LNCAP (cell line): ENCODE data around the gene AATK.

Experiments
- TF ChIP-seq, protein P1 (sequence below): fragments of 450-650 bp; IDR thresholded peaks from 2 replicates; pipeline ENCODE4 v1.5.1; 2017; ENCODE audit warnings: mild to moderate bottlenecking

The AATK gene

DNA sequence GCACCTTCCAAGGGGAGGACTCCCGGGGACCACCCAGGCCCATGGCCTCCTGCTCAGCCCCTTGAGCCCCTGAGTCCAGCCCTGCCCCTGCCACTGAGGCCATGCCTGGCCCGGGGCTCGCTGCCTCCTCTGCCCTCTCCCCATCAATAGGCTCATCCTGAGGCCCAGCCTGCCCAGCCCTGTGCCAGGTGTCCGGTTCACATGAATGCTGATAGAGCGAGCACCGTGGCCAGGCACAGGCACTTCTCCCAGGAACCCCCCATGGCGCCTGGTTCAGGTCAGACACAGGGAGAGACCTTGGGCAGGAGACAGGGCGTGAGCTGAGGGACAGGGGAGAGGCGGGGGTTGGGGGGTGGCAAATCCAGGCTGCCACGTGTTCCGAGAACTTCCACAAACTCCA is 3.5 kb downstream of the AATK start:
- TF ChIP-seq, protein P1, sequence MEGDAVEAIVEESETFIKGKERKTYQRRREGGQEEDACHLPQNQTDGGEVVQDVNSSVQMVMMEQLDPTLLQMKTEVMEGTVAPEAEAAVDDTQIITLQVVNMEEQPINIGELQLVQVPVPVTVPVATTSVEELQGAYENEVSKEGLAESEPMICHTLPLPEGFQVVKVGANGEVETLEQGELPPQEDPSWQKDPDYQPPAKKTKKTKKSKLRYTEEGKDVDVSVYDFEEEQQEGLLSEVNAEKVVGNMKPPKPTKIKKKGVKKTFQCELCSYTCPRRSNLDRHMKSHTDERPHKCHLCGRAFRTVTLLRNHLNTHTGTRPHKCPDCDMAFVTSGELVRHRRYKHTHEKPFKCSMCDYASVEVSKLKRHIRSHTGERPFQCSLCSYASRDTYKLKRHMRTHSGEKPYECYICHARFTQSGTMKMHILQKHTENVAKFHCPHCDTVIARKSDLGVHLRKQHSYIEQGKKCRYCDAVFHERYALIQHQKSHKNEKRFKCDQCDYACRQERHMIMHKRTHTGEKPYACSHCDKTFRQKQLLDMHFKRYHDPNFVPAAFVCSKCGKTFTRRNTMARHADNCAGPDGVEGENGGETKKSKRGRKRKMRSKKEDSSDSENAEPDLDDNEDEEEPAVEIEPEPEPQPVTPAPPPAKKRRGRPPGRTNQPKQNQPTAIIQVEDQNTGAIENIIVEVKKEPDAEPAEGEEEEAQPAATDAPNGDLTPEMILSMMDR = no peak

DNA sequence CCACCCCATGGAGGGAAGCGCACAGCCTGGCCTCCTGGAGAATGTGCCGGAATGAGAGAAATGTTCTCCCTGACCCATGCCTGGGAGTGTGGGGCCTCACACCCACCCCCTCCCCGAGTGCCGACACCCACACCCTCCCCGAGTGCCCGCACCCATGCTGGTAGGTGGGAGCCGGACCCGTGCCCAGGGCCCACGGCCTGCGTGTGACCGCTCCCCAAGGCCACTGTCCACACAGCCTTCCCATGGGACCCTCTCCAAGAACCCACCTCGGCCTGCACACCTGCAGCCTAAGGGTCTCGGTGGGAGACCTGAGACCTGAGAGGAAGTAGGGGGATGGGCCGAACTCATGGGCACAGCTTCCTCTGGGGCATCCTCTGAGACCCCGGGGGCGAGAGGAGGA is 4.0 kb downstream of the AATK start:
- TF ChIP-seq, protein P1 = no peak

DNA sequence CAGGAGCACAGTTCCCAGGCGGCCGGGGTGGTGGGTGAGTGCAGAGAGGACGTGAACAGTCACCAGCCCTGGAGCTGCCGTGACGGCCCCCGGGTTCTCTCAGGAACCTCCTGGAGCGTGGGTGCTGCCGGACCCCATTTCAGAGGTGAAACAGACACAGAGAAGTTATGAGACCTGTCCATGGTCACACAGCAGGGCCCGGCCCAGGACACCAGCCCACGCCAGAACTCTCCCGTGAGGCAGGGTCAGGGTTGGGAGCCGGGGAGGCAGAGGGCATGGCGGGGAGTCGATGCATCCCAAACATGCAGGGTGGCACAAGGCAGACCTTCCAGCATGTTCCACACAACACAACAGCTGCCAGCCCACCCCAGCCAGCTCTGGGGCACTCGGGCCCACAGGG is 4.5 kb downstream of the AATK start:
- TF ChIP-seq, protein P1 = no peak

DNA sequence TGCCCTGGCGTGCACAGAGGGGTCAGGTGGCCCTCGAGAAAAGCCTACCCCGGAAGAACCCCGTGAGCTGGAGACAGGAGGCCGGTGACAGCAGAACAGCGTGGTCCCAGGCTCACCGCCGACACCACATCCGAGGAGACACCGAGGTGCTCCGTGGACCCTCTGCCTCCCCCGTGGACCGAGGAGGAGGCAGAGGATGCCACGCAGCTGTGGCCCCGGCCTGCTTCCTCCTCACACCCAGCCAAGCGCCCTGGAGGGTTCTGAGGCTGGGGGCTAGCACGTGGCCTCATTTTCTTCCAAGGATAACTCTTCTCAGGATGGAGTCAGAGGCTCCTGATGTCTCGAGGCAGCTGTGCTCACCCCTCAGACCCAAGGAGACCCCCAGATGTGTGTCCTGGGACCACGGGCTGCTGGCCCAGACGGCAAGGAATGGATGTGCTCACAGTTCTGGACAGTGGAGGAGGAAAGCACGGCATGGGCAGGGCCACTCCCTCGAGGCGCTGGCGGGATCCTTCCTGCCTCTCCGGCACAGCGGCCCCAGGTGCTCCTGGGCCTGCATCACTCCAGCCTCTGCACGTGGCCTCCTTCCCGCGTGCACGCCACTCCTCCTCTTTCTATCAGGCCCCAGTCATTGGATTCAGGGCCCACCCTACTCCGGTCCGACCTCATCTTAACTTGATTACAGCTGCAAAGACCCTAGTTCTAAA is 5.1 kb downstream of the AATK start:
- TF ChIP-seq, protein P1 = no peak

DNA sequence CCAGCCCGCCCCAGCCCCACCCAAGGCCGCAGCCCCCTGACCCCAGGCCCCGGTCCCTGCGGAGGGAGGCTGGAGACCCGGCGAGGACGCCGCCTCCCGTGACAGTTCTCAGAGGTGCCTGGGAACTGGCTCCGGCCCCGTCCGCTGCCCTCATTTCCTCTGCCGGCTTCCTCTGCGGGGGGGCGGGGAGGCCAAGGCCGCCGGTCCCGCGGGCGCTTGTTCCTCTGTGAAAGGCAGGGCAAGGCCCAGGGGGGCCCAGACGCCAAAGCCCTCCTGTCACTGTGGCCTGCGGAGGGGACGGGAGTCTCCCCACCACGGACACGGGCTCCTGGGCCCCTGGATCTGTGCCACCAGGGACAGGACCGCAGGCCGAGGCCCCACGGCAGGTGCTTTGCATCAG is 5.7 kb downstream of the AATK start:
- TF ChIP-seq, protein P1 = no peak

DNA sequence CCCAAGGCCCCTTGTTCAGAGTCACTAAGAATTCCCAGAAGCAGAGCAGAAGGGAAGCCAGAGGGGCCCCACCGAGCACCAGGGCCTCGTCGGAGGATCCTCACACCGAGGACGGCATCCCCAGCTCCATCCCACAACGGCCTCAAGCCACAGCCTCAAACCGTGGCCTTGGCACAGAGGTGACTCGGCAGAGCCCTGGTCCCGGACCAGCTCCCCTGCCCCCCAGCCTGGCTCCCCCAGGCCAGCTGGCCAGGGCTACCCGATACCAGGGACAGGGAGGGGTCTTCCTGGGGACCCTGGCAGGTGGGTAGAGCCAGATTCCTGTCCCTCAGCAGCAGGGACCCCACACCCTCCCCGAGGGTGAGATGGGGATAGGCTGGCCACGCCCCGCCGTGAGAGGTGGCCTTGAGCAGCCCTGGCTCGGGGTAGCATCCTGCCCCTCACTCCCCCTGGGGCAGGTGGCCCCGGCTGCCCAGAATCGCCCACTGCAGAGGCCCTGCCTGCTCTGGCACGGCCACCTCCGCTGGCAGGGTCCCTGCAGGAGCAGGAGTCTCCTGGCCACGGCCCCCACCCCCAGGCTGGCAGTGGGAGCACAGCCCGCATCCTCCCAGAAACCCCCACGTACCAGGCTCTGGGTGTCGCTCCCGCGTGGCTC is 6.3 kb downstream of the AATK start:
- TF ChIP-seq, protein P1 = no peak

DNA sequence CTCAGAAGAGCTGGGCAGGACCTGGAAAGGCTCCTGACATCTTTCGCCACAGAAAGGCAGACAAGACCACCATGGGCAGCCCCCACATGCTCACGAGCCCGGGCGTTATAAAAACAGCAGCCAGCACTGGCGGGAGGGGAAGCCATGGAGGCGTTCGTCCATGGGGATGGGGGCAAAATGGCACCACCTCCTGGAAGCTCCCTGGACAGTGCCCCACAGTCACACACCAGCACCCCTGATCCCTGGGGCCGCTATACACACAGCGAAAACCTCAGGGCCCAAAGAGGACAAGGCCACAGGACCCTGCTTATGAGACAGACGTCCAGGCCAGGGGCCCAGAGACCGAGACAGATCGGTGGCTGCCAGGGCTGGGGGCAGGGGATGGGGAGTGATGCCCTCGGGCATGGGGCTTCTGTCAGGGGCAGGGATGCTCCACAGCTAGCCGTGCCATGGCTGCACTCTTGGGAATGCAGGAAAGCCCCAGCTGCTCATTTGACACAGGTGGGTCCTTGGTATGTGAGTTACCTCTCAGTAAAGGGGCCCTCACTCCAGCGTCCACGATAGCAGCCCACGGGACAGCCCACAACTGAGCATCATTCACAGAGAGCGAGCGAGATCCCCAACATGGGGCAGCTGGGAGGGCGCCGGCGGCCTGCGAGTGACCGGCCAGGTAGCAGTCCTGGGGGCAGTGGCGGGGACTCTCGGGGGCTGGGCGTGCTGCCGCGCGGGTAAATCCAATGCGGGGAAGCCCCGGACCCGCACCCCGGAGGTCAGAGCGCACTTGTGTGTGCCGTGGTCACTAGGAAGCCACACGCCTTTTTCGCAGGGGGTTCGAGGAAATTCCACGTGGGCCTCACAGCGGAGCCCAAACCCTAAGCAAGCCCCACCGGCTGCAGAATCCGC is 7.1 kb downstream of the AATK start:
- TF ChIP-seq, protein P1 = no peak
